NCI-H526 treated with DMSO at 0.1 percent for 48 hours (cell line): ENCODE measurements around the gene LTB4R.
A peak's percentile ranks its signal among the peaks of the same experiment; 100 is the strongest.

Source experiments
- DNase-seq: peaks from one replicate; lab custom pipeline; 2025; lab: John Stamatoyannopoulos, UW

LTB4R gene, protein sequence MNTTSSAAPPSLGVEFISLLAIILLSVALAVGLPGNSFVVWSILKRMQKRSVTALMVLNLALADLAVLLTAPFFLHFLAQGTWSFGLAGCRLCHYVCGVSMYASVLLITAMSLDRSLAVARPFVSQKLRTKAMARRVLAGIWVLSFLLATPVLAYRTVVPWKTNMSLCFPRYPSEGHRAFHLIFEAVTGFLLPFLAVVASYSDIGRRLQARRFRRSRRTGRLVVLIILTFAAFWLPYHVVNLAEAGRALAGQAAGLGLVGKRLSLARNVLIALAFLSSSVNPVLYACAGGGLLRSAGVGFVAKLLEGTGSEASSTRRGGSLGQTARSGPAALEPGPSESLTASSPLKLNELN

DNA sequence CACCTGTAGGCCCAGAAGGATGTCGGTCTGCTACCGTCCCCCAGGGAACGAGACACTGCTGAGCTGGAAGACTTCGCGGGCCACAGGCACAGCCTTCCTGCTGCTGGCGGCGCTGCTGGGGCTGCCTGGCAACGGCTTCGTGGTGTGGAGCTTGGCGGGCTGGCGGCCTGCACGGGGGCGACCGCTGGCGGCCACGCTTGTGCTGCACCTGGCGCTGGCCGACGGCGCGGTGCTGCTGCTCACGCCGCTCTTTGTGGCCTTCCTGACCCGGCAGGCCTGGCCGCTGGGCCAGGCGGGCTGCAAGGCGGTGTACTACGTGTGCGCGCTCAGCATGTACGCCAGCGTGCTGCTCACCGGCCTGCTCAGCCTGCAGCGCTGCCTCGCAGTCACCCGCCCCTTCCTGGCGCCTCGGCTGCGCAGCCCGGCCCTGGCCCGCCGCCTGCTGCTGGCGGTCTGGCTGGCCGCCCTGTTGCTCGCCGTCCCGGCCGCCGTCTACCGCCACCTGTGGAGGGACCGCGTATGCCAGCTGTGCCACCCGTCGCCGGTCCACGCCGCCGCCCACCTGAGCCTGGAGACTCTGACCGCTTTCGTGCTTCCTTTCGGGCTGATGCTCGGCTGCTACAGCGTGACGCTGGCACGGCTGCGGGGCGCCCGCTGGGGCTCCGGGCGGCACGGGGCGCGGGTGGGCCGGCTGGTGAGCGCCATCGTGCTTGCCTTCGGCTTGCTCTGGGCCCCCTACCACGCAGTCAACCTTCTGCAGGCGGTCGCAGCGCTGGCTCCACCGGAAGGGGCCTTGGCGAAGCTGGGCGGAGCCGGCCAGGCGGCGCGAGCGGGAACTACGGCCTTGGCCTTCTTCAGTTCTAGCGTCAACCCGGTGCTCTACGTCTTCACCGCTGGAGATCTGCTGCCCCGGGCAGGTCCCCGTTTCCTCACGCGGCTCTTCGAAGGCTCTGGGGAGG, at the start of gene LTB4R:
LTB4R (plus strand) TSS at position 857 of the 959 bp plus-strand sequence. CDS start 4,150 bp downstream, outside the sequence.
- DNase-seq: no peak

DNA sequence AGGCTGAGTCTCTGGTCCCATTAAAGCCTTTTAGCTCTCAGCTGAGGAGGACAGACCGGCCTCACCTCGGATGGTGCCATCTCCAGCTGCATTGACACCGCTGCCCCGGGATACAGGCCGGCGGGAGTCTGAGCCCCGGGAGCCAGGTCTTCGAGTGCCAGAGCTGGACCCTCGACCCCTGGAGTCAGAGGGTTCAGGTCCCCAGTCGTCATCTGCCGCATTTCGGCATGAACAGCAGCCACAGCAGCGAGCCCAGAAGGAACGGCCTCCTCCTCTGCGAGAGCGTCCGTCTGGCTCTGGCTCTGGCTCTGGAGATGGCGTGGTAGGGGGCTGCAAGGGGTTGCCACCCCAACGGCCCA, 49.4 kb upstream of the LTB4R start:
- no peak for DNase-seq

DNA sequence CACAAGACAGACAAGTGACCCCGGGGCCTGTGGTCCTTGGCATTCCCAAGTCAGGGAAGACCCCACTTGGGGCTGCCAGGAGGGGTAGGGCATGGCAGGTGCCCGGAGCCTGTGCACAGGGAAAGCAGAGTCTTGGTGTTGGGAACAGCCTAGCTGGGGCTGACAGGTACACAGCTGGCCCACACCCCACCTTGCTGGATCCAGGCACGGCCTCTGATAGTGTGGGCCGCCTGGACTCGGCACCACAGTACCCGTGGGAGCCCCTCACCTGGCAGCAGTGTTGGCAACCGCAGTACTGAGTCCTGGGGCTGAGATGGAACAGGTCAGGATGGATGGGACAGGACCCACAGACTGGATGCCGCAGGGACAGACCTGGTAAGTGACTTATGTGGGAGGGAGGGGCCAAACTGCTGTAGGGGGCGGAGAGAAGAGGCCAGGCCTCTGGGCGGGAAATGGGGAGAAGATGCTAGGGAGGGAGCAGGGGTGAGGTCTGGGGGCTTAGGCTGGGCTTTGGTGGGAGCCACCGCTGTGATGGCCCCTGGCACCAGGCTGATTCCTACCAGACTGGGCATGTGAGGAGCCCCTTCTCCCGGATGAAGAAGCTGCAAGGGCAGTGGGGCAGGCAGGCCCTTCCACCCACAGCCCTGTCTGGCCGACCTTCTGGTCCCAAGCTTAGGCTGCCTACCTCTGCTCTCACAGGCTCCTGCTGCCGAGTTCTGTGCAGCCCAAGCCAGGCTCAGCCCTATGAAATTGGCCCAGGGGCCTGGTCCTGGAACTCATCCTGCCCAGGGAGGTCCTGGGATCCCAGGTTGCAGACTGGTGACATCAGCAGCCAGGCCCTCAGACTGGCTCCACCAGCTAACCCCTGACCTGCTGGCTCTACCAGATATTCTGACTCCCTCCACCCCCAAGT, 48.2 kb upstream of the LTB4R start, which contains the start of gene TGM1:
TGM1 (minus strand) TSS at position 357 of the 913 bp plus-strand sequence. CDS start 825 bp downstream, outside the sequence.
- no peak for DNase-seq

DNA sequence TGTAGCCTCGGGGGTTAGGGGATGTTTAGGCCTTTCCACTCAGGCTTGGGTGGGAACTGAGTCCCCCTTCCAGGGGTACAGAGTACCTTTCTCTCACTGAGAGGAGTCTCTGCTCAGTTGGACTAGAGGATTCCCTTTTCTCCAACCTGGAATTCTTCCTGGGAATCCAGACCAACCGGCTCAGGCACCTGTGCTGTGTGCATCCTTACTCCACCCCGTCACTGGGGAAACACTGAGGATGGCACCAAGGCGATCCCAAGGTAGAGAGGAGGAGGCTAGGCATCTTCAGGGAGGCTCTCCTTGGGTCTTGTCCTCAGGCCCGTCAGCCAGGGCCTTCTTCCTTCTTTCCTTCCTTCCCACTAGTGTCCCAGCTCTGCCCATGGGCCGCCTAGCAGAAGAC, 47.5 kb upstream of the LTB4R start:
- no peak for DNase-seq

DNA sequence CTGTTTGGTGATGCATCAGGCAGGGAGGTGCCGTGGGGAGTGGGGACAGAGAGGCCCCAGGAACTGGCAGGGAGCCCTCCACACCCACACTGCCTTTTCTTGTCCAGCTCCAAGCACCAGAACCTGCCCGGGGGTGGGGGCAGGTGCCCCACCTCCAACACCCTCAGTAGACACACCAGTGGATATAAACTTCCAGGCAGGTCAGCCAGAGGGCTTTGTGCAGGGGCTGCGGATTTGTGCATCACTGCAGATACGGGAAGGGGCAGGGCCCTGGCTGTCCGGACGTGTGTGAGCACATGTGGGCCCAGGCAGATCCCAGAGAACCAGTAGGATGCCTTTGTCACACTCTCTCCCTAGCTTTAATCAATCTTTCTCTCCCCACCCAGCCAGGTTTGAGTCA, 47.0 kb upstream of the LTB4R start:
- no peak for DNase-seq

DNA sequence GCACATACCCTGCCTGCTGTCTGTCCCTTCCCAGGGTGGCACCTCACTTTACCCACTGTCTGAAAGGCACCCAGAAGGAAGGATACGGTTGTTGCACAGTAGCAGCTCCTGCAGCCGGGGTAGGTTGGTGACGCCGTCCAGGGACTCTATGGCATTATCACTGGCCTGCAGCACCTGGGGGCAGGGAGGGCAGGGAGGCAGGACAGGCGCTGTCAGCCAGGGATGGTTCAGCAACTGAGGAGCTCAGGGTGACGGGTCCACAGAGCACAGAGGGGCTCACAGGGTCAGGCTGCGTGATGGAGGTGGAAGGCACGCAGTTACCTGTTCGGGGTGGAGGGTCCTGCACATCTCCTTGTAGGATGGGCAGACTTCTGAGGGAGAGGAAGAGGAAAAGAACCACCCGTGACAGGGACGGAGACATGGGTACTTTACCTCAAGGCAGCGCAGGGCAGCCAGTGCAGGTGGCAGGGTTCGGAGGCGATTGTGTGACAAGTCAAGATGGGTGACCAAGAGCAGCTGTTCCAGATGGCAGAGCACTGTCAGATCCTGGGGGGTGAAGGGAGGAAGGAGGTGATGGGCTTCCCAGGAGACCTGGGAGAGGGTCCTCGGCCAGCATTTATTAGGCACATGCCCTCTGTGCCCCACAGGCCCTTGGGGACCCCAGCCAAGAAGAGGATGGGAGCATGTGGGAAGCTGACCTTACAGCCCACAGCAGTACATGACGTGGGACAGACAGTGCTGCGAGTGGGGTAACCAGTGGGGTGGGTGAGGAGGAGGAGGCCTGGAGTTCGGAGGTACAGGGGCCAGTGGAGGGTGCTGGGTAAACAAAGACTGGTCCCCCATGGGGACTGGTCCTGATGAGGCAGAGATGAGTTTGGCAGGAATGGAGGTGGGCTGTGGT, 44.7 kb upstream of the LTB4R start:
- no peak for DNase-seq

DNA sequence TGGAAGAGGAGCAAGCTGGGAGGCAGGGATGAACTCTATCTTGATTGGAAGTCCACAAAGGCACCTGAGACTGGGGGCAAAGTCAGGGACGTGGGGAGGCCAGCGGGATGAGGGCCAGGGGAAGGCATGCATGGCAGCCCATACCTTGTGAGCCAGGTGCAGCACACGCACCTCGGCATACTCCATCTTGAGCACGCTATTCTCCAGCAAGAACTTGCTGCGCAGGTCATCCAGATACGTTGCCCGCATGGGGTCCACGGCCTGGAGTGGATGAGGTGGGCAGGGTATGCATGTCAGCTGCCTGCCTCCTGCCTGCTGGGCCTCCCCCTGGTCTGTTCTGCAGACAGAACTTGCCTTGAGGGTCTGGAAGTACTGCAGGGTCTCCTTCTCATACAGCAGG, 43.8 kb upstream of the LTB4R start:
- DNase-seq: no peak

DNA sequence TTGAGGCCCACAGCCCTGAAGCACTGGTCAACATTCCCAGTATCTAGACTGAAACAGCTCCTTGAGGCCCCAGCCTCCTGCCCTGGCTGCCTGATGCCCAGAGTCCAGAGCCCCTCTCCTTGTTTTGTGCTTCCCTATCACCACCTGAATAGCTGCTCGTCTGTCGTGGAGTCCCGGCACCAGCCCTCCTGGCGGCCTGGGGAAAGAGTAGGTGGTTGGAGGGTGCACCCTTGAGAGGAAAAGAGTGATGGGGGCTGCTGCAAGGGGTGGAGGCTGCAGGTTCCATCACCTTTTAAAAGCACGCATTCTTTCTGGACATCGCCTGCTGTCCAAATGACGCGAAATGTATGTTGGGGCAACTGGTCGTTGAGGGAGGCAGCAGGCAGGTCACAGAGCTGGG, 43.1 kb upstream of the LTB4R start:
- DNase-seq: no peak

DNA sequence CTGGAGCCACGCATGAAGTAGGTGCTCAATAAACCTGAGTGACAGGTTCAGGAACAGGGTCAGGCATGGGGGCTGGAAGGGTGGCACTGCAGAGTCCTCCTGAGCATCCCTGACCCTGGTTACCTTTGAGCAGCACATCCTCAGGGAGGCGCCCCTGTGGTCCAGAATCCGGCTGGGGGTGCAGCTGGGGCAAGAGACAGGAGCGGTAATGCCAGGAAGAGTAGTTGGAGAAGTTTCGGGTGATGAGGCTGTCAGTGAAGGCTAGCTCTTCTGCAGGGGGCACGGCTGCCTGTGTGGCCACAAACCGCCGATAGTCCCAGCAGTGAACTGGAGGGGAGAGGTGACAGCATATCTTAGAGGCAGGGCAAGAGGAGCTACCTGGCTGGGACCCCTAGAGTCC, 41.9 kb upstream of the LTB4R start:
- no peak for DNase-seq

DNA sequence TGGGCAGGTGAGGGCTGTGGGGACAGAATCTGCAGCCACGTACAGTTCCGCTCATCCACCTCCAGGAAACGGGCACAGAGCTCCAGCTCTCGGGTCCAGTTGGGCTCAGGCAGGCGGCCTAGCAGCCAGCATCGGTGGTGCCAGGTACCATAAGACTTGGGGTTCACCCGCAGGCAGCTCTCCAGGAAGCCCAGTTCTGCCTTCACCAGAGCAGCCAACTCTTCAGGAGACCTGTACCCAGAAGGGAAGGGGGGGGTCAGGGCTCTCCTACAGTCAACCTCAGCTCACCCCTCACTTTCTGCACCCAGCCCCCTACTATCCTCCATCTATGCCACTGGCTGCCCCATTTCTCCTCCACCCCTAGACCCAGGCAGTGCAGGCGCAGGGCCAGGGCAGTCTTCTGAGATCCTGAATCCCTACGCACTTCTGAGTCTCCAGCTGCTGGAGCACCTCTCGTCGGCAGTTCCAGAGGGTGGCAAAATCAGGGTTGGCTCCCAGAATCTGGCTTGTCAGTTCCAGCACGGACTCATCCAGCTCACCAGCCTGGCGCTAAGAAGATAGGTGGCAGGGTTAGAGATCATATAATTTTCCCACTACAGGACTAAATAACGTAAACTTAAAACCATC, 41.3 kb upstream of the LTB4R start:
- no peak for DNase-seq

DNA sequence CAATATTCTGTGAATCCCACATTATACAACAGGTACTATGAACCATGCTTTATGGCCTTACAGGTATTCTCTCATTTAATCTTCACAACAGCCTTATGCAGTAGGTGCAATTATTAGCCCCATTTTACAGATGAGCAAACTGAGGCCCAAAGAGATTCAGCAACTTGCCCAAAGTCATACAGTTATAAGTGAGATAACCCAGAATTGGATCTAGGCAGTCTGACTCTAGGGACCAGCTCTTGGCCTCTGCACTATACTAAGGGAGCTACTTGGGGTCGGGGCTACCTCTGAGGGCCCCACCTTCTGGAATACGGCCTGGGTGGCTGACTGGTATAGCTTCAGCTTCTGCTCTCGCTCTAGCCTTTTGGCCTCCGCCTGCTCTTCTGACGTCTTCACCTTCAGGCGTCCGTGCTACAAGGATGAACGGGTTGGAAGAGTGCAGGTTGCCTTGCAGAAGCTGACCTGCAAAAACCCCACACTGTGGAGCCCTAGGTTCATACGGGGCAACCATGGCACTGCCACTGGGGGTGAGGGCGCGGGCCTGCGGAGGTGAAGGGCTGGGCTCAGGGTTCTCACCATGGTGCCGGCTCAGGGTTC, 40.7 kb upstream of the LTB4R start:
- DNase-seq: peak; percentile 51

DNA sequence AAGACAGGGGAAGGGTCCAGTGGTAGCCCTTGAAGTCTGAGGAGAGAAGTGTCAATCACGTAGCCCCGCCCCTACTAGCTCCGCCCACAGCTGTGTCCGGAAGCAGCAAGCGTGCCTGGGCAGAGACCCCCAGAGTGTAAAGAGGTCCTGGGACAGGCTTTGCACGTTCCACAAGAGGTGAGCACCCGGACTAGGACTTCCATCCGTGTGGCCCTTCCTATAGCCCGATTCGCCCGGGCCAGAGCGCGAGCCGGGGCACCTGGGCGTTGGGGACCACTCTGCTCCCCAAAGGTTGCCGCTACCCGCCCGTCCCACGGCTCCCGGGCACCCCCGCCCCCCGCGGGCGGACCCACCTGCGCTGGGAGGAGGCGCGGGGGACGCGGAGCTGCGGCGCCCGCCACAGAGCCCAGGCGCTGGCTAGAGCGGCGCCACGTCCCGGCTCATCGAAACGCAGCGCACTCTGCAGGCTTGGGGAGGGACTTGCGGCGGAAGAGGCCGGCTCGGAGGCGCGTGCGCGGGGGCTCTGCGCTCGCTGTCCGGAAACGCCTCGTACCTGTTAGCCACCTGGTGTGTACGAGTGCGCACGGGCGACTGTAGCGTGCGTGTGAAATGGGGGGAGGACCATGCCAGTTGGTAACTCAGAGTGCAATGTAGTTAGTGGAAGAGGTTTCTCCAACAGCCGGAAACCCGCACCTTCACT, 40.0 kb upstream of the LTB4R start, which contains the start of gene RABGGTA:
RABGGTA (minus strand) TSS at position 464 of the 700 bp plus-strand sequence. CDS start 482 bp downstream, outside the sequence.
- DNase-seq: peak; percentile 84

DNA sequence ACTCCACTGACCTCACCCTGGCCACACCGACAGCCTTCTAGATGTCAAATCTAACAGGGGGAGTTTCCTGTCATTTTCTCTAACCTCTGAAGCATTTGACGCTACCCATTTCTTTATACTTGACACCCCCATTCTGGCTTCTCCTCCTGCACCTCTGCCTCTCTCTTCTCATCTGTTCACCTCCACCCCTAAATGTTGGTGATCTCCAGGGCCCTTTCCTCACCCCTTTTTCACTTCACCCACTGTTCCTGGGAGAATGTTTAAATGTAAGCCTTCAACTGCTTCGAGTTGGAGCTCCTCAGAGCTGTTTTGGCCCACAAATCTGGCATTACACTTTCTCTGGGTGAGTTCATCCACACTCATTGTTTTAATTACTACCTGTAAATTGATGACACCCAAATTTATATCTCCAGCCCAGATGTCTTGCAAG, 39.5 kb upstream of the LTB4R start:
- no peak for DNase-seq

DNA sequence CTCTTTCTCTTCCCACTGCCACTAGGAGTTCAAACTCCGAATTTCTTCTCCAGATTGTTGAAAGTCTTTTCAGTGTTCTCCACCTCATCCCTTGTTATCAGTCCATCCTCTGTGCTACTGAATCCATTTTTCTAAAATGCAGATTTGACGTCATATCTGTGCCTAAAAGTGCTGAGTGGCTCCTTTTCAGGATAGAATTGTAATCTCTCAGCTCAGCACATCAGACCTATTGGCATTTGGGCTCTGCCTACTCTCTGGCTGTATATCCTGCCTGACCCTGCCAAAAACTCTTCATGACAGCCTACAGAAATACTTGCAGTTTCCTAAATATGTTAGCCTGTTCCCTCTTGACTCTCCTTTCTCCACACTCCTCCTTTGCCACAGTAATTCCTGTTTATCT, 38.8 kb upstream of the LTB4R start:
- no peak for DNase-seq

DNA sequence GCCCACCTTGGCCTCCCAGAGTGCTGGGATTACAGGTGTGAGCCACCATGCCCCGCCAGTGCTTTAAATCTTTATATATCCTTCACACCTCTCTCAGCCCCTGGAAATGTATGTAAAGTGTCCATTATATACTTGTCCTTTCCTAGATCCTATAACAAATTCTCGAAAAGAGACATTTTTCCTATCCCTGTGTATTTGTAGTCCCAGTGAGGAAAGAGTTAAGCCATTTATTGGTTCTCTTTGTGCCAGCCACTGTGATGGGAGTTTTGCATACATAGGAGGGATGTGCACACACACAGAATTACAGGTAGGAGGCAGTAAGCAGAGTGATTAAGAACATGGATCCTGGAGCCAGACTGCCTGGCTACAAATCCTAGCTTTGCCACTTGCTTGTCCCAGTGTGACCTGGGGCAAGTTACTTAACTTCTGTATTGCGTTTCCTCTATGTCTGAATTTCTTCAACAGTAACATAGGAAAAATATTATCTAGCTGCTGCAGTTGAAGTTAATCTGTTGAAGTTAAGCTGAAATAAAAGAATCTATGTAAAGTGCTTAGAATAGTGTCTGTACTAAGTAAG, 37.8 kb upstream of the LTB4R start:
- peak; percentile 54 for DNase-seq

DNA sequence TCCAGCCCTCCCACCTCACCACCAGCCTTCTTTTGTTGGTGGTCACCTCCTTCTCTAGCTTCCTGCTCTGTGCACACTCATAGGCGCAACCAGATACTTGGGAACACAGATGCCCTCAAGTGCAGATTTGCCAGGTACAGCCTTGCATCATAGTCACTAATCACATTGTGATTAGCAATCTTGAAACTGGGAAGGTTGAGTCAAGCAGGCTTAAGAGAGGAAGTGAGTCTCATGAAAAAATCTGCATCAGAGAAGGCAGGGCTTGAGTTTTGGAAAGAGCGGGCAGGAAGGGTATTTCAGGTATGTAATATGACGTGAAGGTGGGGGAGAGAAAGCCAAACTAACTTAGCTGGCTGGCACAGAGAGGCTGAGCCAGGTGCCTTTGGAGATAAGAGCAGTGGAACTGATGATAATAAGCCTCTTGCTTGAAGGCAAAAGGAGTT, 37.2 kb upstream of the LTB4R start:
- DNase-seq: no peak

DNA sequence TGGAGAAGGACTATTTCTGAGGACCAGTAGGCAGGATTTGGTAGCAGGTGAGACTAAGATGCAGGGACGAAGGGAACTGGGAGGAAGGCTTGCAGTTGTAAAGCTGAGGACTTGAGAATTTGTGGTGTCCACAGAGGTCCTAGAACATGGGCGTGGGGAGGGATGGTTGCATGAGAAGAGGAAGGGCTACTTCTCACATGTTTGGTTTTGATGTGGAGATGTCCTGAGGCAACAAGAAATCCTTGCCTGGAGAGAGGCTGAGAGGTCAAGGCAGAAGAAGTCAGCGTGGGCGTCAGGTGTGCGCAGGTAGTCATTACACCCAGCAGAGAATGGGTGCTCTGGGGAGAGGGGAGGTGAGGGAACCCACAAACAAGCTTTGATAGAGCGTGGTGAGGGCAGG, 34.2 kb upstream of the LTB4R start:
- no peak for DNase-seq

DNA sequence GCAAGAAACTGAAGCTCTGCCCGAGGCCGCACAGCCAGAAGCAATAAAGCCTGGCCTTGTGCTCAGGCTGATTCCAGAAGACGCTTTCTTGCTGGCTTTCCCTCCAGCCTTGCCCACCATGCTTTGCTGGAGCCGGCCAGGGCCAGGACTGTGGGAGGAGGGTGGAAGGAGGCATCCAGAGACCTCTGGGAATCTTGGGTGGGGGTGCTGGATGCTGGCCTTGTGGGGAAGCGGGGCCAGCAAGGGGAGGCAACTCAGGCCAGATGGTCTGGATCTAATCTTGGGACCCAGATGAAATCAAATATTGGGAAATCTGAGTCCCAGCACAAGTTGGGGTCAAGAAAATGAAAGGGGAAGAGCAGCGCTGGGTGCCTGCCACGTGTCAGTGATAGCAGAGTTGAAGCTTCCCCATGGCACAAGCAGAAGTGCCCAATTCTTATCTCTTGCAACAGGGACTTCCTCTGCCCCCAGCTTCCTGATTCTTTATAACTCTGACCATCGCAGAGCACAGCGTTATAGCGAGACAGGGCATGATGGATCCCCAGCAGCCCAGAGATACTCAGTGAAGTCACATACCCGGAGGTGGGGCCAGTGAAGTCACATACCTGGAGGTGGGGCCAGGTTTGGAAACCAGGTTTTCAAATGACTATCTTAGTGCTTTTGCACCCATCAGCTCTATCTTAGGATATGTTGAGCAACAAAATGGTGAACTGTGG, 33.5 kb upstream of the LTB4R start:
- DNase-seq: no peak
